GM18508 (cell line): ENCODE measurements around the gene TAS1R2.

Source experiments
- ATAC-seq: cut with Tn5 transposase; IDR thresholded peaks from one replicate; pipeline ENCODE4 v1.9.1; 2021; ENCODE audit warnings: moderate number of reproducible peaks; ENCODE audit not compliant: insufficient read depth, unreplicated experiment

TAS1R2 gene

GRCh38 chr1:18829671-18830070 lies 29.8 kb downstream of the TAS1R2 start:
- no peak for ATAC-seq

GRCh38 chr1:18828224-18828623 lies 31.2 kb downstream of the TAS1R2 start:
- ATAC-seq, result no peak

DNA sequence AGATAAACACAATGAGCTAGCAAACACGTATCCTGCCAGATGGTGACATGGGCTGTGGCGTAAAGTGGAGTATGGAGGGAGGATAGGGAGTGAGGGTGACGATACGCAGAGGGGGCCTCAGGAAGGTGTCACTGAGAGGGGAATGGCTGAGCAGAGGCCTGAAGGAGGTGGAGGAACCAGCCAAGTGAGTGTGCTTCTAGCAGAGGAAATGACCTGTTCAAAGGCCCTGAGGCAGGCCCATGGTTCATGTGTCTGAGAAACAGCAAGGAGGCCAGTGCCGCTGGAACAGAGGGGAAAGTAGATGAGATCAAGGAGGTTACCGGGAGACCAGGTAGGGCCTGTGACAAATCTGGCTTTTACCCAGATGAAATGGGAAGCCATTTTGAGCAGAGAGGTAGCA lies 36.0 kb downstream of the TAS1R2 start:
- no peak for ATAC-seq

- ATAC-seq, result no peak
Measured at GRCh38 chr1:18820791-18821641, 38.4 kb downstream of the TAS1R2 start.

- no peak for ATAC-seq
Measured at GRCh38 chr1:18819986-18820790, 39.3 kb downstream of the TAS1R2 start.

GRCh38 chr1:18819203-18819602 lies 40.3 kb downstream of the TAS1R2 start:
- ATAC-seq, result no peak

DNA sequence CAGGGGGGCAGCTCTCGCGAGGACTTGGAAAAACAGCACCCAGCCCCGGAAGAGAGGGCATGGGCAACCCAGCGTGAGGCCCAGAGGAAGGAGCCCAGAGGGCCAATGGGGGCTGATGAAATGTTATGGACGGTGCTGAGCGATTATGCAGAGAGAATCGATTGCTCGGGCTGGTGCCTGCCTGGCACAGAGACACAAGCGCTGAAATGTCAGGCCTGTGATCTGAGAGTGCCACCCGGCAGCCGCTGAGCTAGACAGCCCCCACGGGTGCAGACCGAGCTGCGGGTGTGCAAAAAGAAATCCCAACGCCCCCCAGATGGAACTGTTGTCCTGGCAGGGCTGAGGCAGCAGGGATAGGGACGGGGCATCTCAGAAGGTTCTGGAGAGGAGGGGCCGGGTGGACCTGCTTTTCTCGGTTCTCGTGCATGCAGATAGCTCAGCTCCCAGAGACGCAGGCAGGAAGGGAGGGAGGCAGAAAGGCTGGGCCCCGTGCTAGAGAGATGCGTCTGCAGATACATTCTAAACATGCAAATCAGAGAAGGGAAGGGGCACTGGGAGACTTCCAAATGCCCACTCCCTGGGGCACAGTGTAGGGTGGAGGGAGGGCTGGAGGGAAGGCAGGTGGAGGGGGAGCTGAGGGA lies 41.5 kb downstream of the TAS1R2 start:
- no peak for ATAC-seq

DNA sequence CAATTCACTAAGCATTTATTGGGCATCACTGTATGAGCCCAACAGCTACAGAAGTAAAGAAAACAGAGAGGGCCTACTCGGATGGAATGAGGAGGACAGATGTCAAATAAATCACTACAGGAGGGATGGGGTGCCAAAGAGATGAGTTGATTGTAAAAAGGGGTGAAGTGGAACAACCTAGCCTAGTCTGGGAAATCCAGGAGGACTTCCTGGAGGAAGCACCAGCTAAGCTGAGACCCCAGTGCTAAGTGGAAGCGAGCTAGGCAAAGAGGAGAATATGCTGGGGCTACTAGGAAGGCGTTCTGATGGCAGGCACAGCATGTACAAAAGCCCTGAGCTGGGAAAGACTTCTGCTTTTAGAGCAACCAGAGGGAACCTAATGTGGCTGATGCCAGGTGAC lies 42.1 kb downstream of the TAS1R2 start:
- no peak for ATAC-seq

GRCh38 chr1:18816808-18817207 lies 42.7 kb downstream of the TAS1R2 start:
- ATAC-seq, result no peak

GRCh38 chr1:18814874-18815531 lies 44.5 kb downstream of the TAS1R2 start:
- no peak for ATAC-seq

DNA sequence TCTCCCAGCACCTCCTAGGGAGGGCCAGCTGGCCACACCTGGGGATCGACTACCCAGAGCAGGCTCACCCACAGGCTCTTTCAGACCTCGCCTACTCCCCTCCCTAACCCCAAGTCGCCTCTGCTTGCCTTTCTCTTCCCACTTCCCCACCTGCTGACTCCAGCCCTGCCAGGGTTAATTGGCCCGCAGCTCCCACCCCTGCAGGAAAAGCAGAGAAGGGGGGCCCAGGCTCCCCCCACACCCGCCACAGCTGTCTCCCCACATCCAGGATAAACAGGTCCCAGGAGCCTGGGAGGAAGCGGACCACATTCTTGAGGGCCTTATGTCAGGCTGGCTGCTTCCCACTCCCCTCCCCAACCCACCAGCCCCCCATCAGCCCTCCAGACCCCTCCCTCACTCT lies 45.0 kb downstream of the TAS1R2 start:
- ATAC-seq, result no peak

DNA sequence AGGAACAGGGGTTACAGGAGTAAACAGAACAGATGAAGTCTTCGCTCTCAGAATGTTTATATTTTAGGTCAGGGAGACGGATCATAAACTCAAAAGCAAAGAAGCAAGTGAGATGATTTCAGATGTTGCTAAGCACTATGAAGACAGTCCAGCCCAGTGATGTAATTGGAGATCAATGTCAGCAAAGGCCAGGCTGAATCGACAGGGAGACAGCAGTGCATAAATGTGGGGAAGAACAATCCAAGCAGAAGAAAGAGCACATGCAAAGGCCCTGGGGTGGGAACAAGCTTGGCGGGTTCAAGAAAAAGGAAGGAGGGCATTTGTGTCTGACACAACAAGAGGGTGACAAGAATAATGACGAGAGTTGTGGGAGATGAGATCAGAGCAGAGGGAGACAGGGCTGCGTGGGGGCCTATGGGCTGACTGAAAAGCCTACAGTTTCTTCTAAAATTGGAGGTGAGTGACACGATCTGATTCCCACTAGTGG lies 47.0 kb downstream of the TAS1R2 start:
- no peak for ATAC-seq

GRCh38 chr1:18811733-18812452 lies 47.6 kb downstream of the TAS1R2 start:
- no peak for ATAC-seq

- no peak for ATAC-seq
Measured at GRCh38 chr1:18809953-18810899, 49.2 kb downstream of the TAS1R2 start.

DNA sequence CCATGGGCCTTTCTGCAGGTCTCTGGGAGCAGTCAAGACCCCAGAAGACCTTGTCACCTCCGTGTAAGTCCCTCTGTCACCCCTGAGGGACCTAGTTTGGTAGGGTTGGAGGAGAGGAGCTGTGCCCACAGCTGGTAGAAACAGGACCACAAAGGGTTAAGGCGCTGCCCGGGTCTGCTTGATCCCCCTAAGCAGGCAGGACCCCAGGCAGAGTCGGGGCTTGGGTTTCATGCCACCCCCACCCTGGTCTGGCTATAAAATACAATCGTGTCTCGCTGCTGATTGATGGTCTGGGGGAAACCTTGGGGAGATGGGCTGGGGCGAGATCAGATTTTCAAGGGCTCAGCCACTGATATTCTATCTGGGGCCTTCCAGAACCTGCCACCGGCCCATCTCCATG lies 50.9 kb downstream of the TAS1R2 start:
- no peak for ATAC-seq

DNA sequence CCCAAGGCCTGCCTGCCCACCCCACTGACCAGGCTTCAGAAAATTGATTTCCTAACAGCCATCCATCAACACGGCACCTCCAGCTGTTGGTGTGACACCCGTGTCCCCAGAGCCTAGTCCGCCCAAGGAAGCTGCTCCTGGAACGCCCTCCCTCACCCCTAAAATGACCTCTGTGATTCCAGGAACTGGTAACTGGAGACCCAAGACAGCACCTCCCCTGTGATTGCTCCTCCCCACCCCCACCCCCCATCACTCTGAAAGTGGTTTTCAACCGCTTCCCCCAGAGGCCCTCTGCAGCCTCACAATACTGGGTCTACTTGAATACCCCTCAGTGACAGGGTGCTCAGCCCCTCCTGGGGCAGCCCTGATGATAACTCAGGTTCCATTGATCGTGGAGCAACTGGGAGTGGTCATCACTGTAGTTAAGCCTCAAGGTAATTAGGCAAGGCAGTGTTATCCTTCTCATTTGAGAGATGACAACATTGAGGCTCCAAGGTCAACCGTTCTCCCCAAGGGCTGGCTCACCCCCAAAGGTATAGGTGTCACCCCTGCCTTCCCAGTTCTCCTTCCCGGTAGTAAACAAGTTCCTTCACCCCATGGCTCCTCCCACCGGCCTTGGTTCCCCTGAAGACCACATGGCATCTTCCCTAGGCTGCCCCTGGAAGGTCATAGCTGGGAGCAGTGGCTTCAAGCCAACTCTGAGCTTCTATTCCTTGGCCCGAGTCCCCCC lies 52.0 kb downstream of the TAS1R2 start:
- ATAC-seq, result no peak

DNA sequence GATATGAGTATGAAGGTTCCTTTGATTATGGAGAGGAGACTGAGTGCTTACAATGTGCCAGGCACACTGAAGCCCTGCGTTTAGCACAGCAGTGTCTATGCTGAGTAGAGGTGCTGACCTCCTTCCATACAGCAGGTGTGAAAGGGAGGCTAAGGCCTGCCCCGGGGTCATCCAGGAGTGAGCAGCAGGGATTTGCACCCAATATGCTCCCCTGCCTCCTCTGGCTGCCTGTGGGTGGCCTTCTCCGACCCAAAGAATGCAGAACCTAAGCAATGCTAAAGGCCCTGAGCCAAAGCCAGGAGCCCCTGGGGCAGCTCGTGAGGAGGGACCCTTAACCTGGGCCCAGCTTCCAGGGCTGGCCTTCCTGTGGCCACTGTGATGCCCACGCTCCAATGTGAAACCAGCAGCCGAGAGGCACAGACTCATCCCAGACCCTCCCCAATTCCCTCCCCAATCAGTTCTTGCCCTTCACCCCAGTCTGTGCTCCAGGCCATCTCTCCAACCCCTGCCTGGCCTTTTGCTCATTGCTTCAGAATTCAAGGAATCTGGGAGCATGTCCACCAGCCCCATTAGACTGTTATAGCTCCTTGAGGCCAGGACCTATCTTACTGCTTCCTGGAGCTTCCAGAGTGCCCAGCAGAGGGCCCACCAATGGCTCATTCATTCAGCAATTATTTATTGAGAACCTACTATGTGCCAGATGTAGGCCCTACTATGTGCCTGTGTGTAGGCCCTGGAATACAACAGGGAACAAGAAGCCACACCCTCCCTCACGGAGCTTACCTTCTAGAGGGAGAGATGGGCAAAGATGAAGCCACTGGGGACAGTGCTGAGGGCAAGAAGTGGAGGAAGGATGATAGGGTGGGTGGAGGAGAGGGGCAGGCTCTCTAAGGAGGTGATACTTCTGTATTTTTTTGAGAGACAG lies 53.3 kb downstream of the TAS1R2 start:
- no peak for ATAC-seq
